ENCODE measurements around the gene RASSF3.
"Not testable (repeated sequence)": the region's sequence is repeated elsewhere in the genome, so short reads cannot be mapped to it uniquely, and the experiment has no call there.

Gene RASSF3

GRCh38 chr12:64633011-64633939, 23.0 kb downstream of the RASSF3 start:
- no peak for DNase-seq (ENCODE audit: low read depth, low spot score)

DNA sequence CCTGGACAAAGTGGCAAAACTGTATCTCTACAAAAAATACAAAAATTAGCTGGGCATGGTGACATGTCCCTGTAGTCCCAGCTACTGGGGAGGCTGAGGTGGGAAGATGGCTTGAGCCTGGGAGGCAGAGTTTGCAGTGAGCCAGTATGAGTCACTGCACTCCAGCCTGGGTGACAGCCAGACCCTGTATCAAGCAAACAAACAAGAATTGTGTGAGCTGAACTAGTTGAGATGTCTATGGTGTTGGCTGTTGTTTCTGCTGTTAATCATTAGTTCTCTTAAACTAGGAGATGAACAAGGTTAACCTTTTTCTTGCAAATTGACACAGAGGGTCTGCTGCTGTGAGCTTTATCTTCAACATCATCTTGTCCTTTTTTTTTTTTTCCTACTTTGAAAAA, 23.6 kb downstream of the RASSF3 start:
- DNase-seq (ENCODE audit: low read depth, low spot score): no peak

DNA sequence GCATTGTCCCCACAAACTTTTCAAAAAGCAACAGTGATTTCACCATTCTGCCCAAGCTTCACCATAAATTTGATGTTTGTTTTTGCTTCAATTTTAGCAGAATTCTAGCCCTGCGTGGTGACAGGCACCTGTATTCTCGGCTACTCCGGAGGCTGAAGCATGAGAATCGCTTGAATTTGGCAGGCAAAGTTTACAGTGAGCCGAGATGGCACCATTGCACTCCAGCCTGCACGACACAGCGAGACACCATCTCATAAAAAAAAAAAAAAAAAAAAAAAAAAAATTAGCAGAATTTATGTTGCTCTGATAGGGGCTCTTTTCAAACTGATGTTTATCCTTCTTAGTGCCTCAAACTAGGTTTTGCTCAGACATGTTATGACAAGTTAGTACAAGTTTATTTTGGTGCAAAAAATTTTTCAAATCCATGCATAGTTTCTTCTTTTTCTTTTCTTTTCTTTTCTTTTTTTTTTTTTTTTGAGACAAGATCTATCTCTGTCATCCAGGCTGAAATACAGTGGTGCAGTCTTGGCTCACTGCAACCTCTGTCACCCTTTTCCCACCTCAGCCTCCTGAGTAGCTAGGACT, 24.3 kb downstream of the RASSF3 start:
- DNase-seq (ENCODE audit: low read depth, low spot score): no peak

- DNase-seq (ENCODE audit: low read depth, low spot score): no peak
Measured at GRCh38 chr12:64635356-64635998, 25.2 kb downstream of the RASSF3 start.

GRCh38 chr12:64636856-64637255, 26.6 kb downstream of the RASSF3 start:
- DNase-seq (ENCODE audit: low read depth, low spot score): no peak

DNA sequence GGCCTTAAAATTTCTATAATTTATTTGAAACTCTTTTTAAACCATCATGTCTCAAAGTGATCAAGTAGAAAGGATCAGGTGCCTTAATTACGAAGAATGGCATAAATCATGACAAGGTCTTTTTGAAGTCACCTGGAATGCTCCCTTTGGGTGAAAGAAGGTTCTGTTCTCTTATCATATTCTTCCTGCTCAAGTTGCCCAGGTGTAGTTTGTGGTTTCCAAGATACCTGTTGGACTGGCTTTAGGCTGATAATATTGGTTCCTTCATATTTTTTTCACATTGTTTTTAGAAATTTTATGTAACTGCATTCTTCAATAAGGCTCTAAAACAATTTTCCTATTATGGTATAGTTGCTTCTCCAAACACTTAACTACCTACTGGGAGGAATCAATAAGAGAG, 29.2 kb downstream of the RASSF3 start:
- DNase-seq (ENCODE audit: low read depth, low spot score): no peak

GRCh38 chr12:64646318-64646717, 36.0 kb downstream of the RASSF3 start:
- no peak for DNase-seq (ENCODE audit: low read depth, low spot score)

- no peak for DNase-seq (ENCODE audit: low read depth, low spot score)
Measured at GRCh38 chr12:64649487-64649886, 39.2 kb downstream of the RASSF3 start.

DNA sequence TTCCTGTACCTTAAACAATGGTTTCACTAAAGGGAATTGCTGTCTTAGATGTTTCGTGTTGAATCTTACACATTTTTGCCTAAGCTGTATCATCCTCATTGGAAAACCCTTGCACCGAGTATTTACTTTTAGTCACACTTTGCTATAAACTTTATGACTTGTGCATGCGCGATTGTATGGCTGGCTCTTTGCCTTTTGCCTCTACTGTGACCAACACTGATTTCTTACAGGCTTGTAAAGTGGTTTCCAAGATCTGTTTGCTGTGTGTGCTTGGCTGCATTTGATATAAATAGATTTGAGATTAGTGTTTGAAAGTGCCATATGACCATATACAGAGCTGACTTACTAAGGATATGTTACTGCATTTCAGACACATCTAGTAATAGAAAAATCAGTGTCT, 40.5 kb downstream of the RASSF3 start:
- DNase-seq (ENCODE audit: low read depth, low spot score): no peak

DNA sequence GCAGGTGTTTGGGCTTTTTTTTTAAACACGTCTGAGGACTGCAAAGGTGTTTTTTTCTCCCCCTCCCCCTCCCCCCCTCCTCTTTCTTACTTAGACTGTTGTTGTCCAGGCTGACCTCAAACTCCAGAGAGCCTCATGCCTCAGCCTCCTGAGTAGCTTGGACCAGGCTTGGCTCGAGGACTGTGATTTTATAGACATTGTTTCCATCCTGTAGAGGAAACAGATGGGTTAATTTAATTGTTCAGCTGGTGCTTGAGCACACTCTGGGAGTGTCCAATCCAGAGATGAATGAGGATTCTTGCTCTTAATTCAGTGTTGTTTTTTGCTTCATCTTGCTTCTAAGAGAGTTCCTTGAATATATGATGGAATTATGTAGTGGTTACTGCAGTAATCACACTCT, 42.1 kb downstream of the RASSF3 start:
- no peak for DNase-seq (ENCODE audit: low read depth, low spot score)

GRCh38 chr12:64653123-64653522, 42.8 kb downstream of the RASSF3 start:
- no peak for DNase-seq (ENCODE audit: low read depth, low spot score)

GRCh38 chr12:64653907-64654306, 43.6 kb downstream of the RASSF3 start:
- not testable (repeated sequence) for DNase-seq (ENCODE audit: low read depth, low spot score)

DNA sequence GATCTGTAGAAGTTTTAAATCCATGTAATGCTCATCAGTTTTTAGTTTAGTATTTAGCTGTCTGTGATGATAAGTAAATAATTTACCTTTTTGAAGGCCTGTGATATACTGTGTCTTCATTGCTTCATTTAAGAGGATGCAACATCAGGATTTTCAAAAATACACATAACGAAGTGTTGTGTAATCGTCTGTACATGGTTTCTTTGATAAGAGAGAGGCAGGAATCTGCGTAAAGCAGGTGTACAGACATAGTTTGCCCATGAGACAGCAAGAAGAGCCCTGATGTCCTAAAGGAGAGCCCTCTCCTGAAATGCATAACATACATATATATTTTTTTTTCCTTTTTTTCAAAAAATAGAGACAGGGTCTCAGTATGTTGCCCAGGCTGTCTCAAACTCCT, 44.8 kb downstream of the RASSF3 start:
- no peak for DNase-seq (ENCODE audit: low read depth, low spot score)

DNA sequence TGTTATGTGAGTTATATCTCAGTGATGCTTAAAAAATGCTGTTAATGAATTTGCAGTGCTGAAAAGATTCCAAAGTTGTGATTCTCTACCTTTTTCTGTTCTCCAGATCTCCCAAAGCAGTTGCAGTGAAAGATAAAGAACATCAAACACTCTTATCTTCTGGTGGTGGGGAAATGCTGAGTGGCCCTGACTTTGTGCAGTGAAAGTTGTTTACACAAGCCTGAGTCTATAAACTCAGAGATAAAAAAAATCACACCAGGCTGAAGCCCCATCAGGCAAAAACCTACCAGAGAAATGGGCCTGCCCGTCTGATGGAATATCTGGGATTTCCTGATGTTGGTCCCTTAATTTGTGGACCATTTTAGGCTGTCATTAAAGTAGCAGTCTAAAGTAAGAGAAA, 46.1 kb downstream of the RASSF3 start:
- no peak for DNase-seq (ENCODE audit: low read depth, low spot score)

DNA sequence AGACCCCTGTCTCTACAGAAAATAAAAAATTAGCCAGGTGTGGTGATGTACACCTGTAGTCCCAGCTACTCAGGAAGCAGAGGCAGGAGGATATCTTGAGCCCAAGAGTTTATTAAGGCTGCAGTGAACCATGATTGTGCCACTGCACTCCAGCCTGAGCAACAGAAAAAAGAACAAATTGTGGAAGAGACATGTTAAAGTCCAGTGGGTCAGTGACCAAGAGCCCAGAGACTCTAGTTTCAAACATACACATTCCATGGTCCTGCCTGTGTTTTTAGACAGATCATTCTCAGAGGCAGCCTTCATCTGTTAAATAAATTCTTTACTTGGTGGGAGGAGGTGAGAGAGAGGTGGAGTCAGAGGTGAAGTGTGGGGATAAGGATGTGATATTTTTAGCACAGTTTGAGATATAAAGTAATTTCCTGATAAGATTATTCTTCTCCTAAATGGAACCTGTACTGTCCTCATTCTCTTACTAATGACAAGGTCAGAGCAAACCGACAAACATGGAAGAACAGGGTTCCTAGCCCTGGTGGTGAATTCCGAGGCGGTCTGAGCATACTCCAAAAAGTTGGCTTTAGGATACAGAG, 48.7 kb downstream of the RASSF3 start:
- DNase-seq (ENCODE audit: low read depth, low spot score): no peak

- no peak for DNase-seq (ENCODE audit: low read depth, low spot score)
Measured at GRCh38 chr12:64660237-64661018, 50.1 kb downstream of the RASSF3 start.

- DNase-seq (ENCODE audit: low read depth, low spot score): no peak
Measured at GRCh38 chr12:64663015-64663414, 52.7 kb downstream of the RASSF3 start.

DNA sequence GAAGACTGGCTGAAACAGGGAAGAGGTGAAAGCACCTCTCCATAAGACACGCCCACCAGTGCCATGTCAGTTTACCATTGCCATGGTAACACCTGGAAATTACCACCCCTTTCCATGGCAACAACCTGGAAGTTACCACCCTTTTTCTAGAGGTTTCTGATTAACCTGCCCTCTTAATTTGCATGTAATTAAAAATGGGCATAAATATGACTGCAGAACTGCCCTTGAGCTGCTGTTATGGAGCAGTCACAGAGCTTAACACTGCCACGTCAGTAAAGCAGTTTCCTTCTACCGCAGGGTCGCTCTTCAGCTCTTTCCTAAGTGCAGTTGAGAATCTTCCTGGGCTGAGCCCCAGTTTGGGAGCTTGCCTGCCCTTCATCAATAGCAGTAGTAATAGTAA, 55.2 kb downstream of the RASSF3 start:
- DNase-seq (ENCODE audit: low read depth, low spot score): no peak

DNA sequence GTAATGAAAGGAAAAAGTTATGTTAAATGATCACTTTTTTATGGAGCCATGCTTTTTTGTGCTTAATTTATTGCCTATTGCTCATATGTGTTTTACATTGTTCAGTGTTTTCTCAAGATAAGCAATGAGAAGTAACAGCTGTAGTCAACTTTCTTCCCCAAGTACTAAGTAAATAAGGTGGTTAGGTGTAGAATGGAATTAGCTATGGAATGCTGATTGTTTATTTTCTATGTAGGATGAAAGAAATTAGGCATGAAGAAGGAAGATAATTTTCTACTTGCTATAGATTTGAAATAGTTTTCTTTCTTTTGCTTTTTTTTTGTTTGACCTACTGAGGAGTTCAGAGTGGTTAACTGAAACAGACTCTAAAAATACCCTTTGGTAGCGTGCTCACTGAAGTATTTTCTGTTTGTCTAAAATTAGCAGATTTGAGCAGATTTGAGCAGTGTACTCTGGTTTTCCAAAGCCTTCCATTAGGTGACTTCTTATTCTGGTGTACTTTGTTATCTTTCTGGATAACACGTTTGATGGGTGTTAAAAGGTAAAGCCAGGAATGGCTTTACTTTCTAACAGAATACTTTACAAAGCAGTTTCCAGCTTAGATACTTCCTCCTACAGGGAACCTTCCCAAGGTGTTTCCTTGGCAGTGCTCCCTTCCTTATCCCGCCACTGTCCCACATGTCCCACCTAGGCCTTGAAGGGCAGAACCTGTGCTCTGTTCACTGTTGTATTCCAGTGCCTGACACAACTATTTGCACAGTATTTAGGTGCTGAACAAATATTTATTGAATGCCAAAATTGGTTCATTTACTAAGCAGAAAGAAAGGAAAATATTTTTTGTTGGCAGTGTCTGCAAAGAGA, 56.0 kb downstream of the RASSF3 start:
- DNase-seq (ENCODE audit: low read depth, low spot score): no peak

DNA sequence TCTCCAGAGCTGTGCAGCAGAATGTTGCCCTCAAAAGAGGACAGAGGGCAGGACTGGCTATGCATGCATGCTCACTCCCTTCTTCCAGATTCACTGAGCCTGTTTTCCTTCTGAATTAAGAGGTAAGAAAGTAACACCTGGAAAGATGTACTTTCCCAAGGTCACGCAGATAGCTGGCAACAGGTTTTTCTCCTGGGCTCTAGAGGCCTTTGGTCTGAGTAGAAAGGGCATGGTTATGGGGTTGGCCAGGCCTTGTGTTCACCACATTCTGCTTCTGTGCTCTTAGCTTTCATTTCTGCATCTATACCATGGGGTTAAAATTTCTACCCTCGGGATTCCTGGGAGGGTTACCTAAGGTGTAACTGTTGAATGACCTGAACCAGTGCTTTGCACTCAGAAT, 57.5 kb downstream of the RASSF3 start:
- no peak for DNase-seq (ENCODE audit: low read depth, low spot score)

All from brain pericyte (primary cell).